ENCODE measurements around the gene RNF10. TPM values are rescaled to one million over a fixed set of nuclear protein-coding genes. Genes with fewer than 3 reads are reported as not detected.

Gene RNF10
- total and polyA plus RNA-seq, 9 of the 15 experiments (the other 6 are each of a cell fraction or from before 2014, with no cell fraction given): 43.0 to 139 (median 80.1) TPM

DNA sequence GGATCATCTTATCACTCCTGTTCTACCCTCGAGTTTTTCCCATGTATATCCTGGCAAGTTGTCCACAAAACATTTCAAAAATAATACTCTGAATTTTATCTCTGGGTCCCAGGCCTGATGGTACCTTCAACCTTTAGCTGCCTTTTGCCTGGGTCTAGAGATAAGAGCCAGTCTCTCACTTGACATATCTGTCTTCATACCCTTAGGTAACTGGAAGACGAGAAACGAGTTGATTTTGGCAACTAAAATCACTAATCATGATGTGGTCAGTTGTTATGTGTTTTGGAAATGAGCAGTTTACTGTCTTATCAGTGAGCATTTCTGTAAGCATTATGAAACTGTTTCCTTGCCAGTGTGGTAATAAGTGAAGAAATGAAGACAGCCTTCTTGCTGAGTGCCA lies 6.3 kb downstream of the RNF10 start (continued):
- TF ChIP-seq, protein P1, sequence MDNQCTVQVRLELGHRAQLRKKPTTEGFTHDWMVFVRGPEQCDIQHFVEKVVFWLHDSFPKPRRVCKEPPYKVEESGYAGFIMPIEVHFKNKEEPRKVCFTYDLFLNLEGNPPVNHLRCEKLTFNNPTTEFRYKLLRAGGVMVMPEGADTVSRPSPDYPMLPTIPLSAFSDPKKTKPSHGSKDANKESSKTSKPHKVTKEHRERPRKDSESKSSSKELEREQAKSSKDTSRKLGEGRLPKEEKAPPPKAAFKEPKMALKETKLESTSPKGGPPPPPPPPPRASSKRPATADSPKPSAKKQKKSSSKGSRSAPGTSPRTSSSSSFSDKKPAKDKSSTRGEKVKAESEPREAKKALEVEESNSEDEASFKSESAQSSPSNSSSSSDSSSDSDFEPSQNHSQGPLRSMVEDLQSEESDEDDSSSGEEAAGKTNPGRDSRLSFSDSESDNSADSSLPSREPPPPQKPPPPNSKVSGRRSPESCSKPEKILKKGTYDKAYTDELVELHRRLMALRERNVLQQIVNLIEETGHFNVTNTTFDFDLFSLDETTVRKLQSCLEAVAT (IDR thresholded peaks at IDR 0.05): peak in 1 of 2 experiments; percentile 81; a peak in 2 of 4 replicates
- TF ChIP-seq, protein P2, sequence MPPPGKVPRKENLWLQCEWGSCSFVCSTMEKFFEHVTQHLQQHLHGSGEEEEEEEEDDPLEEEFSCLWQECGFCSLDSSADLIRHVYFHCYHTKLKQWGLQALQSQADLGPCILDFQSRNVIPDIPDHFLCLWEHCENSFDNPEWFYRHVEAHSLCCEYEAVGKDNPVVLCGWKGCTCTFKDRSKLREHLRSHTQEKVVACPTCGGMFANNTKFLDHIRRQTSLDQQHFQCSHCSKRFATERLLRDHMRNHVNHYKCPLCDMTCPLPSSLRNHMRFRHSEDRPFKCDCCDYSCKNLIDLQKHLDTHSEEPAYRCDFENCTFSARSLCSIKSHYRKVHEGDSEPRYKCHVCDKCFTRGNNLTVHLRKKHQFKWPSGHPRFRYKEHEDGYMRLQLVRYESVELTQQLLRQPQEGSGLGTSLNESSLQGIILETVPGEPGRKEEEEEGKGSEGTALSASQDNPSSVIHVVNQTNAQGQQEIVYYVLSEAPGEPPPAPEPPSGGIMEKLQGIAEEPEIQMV (tag; conservative IDR thresholded peaks at IDR 0.05; ENCODE audit: low read depth): no peak
- peak; percentile 76 to 84; a peak in 2 of 4 replicates for TF ChIP-seq FOXK2 (conservative IDR thresholded peaks at IDR 0.05 in 1 of 2, IDR thresholded peaks at IDR 0.05 in 1 of 2; ENCODE audit: low read depth in 2 of 2)
- TF ChIP-seq HDAC2 (IDR thresholded peaks at IDR 0.05): peak; percentile 99
- peak; percentile 86 for TF ChIP-seq ZNF311 (CRISPR knock-in tag; IDR thresholded peaks at IDR 0.05)
- TF ChIP-seq, protein P3, sequence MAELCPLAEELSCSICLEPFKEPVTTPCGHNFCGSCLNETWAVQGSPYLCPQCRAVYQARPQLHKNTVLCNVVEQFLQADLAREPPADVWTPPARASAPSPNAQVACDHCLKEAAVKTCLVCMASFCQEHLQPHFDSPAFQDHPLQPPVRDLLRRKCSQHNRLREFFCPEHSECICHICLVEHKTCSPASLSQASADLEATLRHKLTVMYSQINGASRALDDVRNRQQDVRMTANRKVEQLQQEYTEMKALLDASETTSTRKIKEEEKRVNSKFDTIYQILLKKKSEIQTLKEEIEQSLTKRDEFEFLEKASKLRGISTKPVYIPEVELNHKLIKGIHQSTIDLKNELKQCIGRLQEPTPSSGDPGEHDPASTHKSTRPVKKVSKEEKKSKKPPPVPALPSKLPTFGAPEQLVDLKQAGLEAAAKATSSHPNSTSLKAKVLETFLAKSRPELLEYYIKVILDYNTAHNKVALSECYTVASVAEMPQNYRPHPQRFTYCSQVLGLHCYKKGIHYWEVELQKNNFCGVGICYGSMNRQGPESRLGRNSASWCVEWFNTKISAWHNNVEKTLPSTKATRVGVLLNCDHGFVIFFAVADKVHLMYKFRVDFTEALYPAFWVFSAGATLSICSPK (IDR thresholded peaks at IDR 0.05; ENCODE audit: borderline replicate concordance): no peak
- TF ChIP-seq, protein P4, sequence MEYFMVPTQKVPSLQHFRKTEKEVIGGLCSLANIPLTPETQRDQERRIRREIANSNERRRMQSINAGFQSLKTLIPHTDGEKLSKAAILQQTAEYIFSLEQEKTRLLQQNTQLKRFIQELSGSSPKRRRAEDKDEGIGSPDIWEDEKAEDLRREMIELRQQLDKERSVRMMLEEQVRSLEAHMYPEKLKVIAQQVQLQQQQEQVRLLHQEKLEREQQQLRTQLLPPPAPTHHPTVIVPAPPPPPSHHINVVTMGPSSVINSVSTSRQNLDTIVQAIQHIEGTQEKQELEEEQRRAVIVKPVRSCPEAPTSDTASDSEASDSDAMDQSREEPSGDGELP (CRISPR knock-in tag; IDR thresholded peaks at IDR 0.05; ENCODE audit: borderline replicate concordance): peak; percentile 27; the same call in 1 of the 2 replicates
- peak; percentile 70; the same call in 1 of the 2 replicates for TF ChIP-seq BHLHE40 (IDR thresholded peaks at IDR 0.05; ENCODE audit: low read length)
- TF ChIP-seq HDAC1 (IDR thresholded peaks at IDR 0.05): peak; percentile 66 to 94; a peak in 3 of 4 replicates
- TF ChIP-seq, protein P5, sequence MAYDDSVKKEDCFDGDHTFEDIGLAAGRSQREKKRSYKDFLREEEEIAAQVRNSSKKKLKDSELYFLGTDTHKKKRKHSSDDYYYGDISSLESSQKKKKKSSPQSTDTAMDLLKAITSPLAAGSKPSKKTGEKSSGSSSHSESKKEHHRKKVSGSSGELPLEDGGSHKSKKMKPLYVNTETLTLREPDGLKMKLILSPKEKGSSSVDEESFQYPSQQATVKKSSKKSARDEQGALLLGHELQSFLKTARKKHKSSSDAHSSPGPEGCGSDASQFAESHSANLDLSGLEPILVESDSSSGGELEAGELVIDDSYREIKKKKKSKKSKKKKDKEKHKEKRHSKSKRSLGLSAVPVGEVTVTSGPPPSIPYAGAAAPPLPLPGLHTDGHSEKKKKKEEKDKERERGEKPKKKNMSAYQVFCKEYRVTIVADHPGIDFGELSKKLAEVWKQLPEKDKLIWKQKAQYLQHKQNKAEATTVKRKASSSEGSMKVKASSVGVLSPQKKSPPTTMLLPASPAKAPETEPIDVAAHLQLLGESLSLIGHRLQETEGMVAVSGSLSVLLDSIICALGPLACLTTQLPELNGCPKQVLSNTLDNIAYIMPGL (CRISPR knock-in tag; IDR thresholded peaks at IDR 0.05): no peak
- peak; percentile 94 for TF ChIP-seq NFIC (IDR thresholded peaks at IDR 0.05)
- TF ChIP-seq SMARCE1 (IDR thresholded peaks at IDR 0.05): peak; percentile 99
- 0 out of 2 replicates have a peak, but pooled peaks have one; percentile 45 for TF ChIP-seq ZNF384 (IDR thresholded peaks at IDR 0.05; ENCODE audit: low read depth, low read length)
- peak; percentile 91 for TF ChIP-seq MTA3 (IDR thresholded peaks at IDR 0.05; ENCODE audit: borderline replicate concordance)
- TF ChIP-seq, protein P6, sequence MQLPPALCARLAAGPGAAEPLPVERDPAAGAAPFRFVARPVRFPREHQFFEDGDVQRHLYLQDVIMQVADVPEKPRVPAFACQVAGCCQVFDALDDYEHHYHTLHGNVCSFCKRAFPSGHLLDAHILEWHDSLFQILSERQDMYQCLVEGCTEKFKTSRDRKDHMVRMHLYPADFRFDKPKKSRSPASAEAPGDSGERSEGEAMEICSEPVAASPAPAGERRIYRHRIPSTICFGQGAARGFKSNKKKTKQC (CRISPR knock-in tag; IDR thresholded peaks at IDR 0.05): no peak
- no peak for TF ChIP-seq MCM7 (IDR thresholded peaks at IDR 0.05)
- TF ChIP-seq BRD4 (IDR thresholded peaks at IDR 0.05): no peak
- TF ChIP-seq RNF2 (IDR thresholded peaks at IDR 0.05): peak; percentile 77
- TF ChIP-seq ZNF584 (CRISPR knock-in tag; IDR thresholded peaks at IDR 0.05; ENCODE audit: low read depth): peak; percentile 90; the same call in 1 of the 2 replicates
- TF ChIP-seq, protein P7, sequence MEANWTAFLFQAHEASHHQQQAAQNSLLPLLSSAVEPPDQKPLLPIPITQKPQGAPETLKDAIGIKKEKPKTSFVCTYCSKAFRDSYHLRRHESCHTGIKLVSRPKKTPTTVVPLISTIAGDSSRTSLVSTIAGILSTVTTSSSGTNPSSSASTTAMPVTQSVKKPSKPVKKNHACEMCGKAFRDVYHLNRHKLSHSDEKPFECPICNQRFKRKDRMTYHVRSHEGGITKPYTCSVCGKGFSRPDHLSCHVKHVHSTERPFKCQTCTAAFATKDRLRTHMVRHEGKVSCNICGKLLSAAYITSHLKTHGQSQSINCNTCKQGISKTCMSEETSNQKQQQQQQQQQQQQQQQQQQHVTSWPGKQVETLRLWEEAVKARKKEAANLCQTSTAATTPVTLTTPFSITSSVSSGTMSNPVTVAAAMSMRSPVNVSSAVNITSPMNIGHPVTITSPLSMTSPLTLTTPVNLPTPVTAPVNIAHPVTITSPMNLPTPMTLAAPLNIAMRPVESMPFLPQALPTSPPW (CRISPR knock-in tag; IDR thresholded peaks at IDR 0.05): peak; percentile 68

Measured in K562 (cell line).